Activated naive CD4-positive, alpha-beta T cell treated with anti-CD3 and anti-CD28 coated beads, Interleukin-2, amount 50 U/mL, for 24 hours (primary cell): ENCODE measurements around the gene TOP3B.

Source experiments
- H3K27ac Mint-ChIP-seq: one replicate; pipeline ENCODE4 v1.8.0; 2021; ENCODE audit warnings: mild to moderate bottlenecking, mixed read lengths
- H3K27me3 Mint-ChIP-seq: one replicate; pipeline ENCODE4 v1.8.0; 2021; ENCODE audit warnings: mixed read lengths
- H3K36me3 Mint-ChIP-seq: one replicate; pipeline ENCODE4 v1.8.0; 2021; ENCODE audit warnings: mixed read lengths
- H3K4me1 Mint-ChIP-seq: one replicate; pipeline ENCODE4 v1.8.0; 2021; ENCODE audit warnings: mixed read lengths
- H3K4me3 Mint-ChIP-seq: one replicate; pipeline ENCODE4 v1.8.0; 2021; ENCODE audit warnings: mild to moderate bottlenecking, mixed read lengths
- H3K9me3 Mint-ChIP-seq: one replicate; pipeline ENCODE4 v1.8.0; 2021; ENCODE audit warnings: mixed read lengths

Gene TOP3B, protein sequence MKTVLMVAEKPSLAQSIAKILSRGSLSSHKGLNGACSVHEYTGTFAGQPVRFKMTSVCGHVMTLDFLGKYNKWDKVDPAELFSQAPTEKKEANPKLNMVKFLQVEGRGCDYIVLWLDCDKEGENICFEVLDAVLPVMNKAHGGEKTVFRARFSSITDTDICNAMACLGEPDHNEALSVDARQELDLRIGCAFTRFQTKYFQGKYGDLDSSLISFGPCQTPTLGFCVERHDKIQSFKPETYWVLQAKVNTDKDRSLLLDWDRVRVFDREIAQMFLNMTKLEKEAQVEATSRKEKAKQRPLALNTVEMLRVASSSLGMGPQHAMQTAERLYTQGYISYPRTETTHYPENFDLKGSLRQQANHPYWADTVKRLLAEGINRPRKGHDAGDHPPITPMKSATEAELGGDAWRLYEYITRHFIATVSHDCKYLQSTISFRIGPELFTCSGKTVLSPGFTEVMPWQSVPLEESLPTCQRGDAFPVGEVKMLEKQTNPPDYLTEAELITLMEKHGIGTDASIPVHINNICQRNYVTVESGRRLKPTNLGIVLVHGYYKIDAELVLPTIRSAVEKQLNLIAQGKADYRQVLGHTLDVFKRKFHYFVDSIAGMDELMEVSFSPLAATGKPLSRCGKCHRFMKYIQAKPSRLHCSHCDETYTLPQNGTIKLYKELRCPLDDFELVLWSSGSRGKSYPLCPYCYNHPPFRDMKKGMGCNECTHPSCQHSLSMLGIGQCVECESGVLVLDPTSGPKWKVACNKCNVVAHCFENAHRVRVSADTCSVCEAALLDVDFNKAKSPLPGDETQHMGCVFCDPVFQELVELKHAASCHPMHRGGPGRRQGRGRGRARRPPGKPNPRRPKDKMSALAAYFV

DNA sequence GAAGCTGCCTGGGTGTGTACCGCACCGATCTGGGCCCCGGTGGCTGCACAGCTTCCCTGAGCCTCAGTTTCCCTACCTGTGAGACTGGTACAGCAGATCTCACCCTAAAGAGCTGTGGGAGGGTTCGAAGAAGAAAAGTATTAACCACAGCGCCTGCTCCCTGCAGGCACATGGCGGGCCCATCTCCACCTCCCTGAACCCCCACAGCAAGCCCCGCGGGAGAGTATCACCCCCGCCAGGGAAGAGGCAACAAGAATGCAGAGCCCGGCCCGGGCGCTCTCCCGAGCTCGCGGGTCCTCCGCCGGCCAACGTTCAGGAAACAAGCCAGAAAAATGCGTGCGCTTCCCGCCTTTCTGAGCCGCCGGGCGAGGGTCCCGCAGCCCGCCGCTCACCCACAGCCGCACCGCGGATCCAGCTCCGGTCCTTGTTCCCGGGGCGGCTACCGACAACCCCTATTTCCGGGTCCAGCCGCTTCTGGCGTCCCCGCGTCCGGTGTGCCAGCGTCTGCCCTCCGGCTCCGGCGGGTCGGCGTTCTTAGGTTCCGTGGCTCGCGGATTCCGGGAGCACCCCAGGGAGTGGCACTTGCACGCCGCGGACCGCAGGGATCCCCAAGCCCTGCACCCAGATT, at the start of gene TOP3B:
TOP3B (minus strand) TSS at position 450 of the 628 bp plus-strand sequence. CDS start 7,078 bp downstream, outside the sequence.
- Mint-ChIP-seq H3K27me3 (no peaks in the 10 kb centered on the region), H3K4me1 (peaks cover 40% of the 10 kb centered on the region), H3K36me3 (no peaks in the 10 kb centered on the region)

DNA sequence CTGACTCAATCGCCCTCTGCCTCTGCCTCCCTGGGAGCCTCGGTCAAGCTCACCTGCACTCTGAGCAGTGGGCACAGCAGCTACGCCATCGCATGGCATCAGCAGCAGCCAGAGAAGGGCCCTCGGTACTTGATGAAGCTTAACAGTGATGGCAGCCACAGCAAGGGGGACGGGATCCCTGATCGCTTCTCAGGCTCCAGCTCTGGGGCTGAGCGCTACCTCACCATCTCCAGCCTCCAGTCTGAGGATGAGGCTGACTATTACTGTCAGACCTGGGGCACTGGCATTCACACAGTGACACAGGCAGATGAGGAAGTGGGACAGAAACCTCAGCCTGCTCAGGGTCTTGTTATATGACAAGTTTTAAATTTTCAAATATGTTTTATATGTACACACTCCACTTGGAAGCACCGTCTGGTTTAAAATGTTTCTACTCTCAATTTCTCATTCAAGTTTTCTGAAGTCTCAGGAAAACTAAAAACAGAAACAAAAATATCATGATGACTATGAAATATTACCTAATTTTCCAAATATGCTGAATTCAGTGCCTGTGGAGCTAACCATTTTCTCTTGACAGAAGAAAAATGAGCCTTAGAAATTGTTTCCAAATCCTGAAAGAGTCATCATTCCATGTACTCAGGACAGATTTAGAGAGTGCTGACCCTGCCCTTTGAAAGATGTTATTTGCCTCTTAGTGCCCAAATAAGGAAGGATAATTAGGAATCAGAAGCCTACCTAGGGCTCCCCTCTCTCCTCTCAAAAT, 48.8 kb upstream of the TOP3B start:
- no peaks in the 10 kb centered on the region for H3K27me3 Mint-ChIP-seq
- H3K4me3 Mint-ChIP-seq = no peak overlapping the region
- no peaks in the 10 kb centered on the region for H3K4me1 Mint-ChIP-seq
- H3K27ac Mint-ChIP-seq = no peak overlapping the region
- H3K36me3 Mint-ChIP-seq = no peaks in the 10 kb centered on the region
- no peaks in the 10 kb centered on the region for H3K9me3 Mint-ChIP-seq

More for the DNA sequence above, at the start of gene TOP3B:
- Mint-ChIP-seq H3K9me3 (no peaks in the 10 kb centered on the region), H3K4me3 (peak within 1 kb of the TSS; percentile 91), H3K27ac (peak within 1 kb of the TSS; percentile 83)

DNA sequence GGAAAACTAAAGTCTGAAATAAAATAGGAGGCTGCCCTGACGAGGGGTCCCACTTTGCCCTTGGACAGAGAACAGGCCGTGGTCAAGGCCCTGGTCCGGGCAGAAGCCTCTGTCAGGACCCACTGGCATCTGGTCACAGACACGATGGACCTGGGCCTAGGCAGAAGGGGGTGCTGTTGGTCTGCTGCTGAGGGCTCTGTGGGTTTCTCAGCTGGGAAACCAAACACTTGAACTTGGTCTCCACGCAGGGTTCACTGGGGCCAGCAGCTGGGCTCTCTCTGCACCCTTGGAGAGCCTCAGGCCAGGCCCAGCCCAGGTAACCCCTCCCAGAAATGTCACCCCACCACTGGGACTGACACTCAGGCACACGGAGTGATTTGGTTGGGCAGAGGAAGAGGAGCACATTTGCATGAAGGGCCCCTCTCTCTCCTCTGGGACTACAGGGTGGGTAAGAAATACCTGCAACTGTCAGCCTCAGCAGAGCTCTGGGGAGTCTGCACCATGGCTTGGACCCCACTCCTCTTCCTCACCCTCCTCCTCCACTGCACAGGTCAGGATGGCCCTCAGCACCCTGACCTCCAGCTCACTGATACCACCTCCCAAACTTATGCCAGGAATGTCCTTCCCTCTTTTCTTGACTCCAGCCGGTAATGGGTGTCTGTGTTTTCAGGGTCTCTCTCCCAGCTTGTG, 48.1 kb upstream of the TOP3B start:
- Mint-ChIP-seq H3K9me3 (no peaks in the 10 kb centered on the region), H3K27me3 (no peaks in the 10 kb centered on the region), H3K36me3 (no peaks in the 10 kb centered on the region), H3K4me1 (no peaks in the 10 kb centered on the region), H3K4me3 (no peak overlapping the region), H3K27ac (no peak overlapping the region)

DNA sequence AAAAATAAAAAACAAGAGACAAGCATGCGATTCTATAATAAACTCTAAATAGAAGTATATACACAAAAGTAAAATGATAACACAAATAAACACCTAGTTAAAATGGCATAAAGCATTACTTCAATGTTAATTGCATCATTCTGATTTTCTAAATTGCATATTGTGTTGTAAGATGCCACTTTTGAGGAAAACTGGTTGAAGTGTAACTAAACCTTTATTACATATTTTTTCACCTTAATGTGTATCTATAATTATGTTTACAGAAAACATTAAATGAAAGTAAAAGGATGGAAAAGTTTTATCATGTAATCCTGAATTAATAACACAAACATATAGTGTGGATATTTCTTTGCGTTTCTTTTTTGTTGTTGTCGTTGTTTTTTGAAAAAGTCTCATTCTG, 45.4 kb upstream of the TOP3B start:
- H3K27me3 Mint-ChIP-seq = no peaks in the 10 kb centered on the region
- H3K9me3 Mint-ChIP-seq = no peaks in the 10 kb centered on the region
- H3K4me1 Mint-ChIP-seq = no peaks in the 10 kb centered on the region
- no peaks in the 10 kb centered on the region for H3K36me3 Mint-ChIP-seq
- H3K4me3 Mint-ChIP-seq = no peak overlapping the region
- no peak overlapping the region for H3K27ac Mint-ChIP-seq

DNA sequence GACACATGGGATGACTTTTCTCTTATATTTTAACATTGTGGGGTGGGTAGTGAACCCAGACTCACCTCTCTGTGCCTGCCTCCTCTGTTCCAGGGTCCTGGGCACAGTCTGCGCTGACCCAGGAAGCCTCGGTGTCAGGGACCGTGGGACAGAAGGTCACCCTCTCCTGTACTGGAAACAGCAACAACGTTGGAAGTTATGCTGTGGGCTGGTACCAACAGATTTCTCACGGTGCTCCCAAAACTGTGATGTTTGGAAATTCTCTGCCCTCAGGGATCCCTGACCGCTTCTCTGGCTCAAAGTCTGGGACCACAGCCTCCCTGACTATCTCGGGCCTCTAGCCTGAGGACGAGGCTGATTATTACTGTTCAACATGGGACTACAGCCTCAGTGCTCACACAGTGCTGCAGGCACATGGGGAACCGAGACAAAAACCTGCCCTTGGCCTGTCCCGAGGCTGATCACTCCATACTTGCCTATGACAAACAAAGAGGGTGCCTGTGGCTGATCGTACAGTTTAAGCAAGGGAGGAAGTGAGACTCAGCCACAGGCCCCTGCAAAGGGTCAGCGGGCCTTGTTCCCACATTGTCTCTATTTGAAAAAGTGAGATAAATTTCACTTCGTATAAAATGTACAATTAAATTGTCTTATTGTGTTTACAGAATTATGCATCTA, 43.7 kb upstream of the TOP3B start:
- H3K36me3 Mint-ChIP-seq = no peaks in the 10 kb centered on the region
- no peaks in the 10 kb centered on the region for H3K27me3 Mint-ChIP-seq
- no peaks in the 10 kb centered on the region for H3K9me3 Mint-ChIP-seq
- H3K4me1 Mint-ChIP-seq = no peaks in the 10 kb centered on the region
- no peak overlapping the region for H3K27ac Mint-ChIP-seq
- H3K4me3 Mint-ChIP-seq = no peak overlapping the region

DNA sequence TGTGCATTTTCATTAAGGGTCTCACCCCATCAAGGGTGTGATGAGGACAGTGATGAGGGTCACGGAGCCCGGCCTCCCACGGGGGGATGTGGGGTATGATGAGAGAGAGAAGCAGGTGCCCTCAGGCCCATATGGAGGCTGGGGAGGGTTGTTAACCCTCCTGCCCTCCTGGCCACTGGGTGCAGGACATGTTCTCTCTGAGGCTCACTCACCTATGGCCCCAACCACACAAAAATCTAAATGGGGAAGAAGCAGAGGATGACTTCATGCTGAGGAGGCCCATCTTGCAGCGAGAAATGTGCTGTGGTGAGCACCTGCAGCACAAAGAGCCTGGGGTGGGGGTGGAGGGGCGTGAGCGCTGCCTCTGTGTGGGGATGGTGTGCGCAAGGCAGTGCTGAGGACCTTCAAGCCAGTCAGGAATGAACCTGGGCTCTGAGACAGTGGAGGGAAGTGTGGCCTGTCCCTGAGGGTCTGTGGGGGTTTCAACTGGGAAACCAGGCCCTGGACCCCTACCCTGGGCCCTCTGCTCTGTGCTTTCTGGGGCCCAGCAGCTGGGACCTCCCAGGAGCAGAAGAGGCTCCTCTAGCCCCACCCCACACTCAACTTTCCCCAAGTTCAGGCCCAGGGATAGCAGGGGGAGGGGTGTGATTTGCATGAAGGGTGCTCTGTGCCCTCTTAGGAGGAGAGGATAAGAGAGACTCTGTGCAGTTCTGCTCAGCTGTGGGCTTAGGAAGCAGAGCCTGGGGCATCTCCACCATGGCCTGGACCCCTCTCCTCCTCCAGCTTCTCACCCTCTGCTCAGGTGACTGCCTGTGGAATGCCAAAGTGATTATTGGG, 43.0 kb upstream of the TOP3B start:
- no peaks in the 10 kb centered on the region for H3K27me3 Mint-ChIP-seq
- H3K4me3 Mint-ChIP-seq = no peak overlapping the region
- H3K9me3 Mint-ChIP-seq = no peaks in the 10 kb centered on the region
- H3K4me1 Mint-ChIP-seq = no peaks in the 10 kb centered on the region
- no peaks in the 10 kb centered on the region for H3K36me3 Mint-ChIP-seq
- H3K27ac Mint-ChIP-seq = no peak overlapping the region

DNA sequence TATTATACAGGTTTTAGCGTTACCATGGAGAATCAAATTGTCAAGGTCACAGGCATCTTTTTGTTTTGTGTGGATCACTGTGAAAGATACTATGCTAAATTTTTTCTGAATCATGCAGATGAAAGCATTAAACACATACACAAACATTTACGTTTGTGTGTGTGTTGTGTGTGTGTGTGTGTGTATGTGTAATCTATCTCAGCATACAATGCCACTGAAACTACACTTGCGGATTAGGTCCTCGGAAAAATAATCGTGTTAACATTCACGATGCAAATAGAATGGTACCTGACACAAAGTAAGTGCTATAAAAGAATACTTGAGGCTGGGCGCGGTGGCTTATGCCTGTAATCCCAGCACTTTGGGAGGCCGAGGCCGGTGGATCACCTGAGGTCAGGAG, 41.9 kb upstream of the TOP3B start:
- Mint-ChIP-seq H3K9me3 (no peaks in the 10 kb centered on the region), H3K4me1 (no peaks in the 10 kb centered on the region), H3K27me3 (no peaks in the 10 kb centered on the region), H3K27ac (no peak overlapping the region), H3K36me3 (no peaks in the 10 kb centered on the region), H3K4me3 (no peak overlapping the region)

DNA sequence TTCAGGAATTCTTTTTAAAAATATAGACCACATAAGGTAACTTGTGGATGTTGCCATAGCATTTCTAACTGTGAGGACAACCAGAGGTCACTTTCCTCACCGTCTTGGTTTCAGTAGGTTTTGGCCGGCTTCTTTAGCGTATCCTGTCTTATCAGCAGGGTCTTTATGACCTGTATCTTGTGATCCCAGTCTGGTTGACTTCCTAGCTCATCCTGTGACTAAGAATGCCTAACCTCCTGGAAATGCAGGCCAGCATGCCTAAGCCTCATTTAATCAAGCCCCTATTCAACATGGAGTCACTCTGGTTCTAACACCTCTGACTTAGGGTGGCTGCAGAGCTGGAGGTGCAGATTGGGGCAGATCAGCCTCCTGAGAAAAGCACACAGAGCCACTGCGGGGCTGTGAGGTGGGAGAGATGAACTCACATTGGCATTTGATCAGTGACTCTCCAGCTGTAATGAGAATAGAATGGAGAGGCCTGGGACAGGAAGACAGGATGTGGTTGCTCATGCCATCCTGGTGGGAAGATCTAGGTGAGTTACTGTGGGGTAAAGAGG, 41.1 kb upstream of the TOP3B start:
- Mint-ChIP-seq H3K27me3 (no peaks in the 10 kb centered on the region), H3K9me3 (no peaks in the 10 kb centered on the region), H3K4me1 (no peaks in the 10 kb centered on the region), H3K36me3 (no peaks in the 10 kb centered on the region), H3K27ac (no peak overlapping the region), H3K4me3 (no peak overlapping the region)

DNA sequence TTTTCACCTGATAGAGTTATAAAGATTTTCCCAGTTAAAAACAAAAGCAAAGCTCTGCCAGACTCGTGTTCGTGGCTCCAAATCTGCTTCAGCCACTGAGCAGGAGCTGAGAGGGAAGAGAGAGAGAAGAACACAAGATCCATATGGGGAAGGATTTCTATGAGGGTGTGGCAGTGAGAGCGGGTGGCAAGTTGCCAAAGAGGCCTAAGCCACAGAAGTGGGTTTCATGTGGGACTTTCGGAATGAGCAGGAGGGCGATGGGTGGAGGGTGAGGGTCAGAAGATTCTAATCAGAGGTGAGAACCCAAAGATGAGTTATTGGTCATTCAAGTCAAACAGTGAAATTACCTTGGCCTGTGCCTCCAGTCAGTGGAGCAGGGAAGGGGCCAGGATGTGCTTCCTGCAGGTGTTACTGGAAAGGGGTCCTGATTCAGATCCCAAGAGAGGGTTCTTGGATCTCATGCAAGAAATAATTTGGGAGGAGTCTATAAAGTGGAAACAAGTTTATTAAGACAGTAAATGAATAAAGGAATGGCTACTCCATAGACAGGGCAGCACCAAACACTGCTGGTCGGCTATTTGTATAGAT, 40.5 kb upstream of the TOP3B start:
- peaks cover 3% of the 10 kb centered on the region for H3K27me3 Mint-ChIP-seq
- no peaks in the 10 kb centered on the region for H3K9me3 Mint-ChIP-seq
- H3K4me1 Mint-ChIP-seq = no peaks in the 10 kb centered on the region
- H3K36me3 Mint-ChIP-seq = peaks cover 2% of the 10 kb centered on the region
- no peak overlapping the region for H3K4me3 Mint-ChIP-seq
- H3K27ac Mint-ChIP-seq = no peak overlapping the region

DNA sequence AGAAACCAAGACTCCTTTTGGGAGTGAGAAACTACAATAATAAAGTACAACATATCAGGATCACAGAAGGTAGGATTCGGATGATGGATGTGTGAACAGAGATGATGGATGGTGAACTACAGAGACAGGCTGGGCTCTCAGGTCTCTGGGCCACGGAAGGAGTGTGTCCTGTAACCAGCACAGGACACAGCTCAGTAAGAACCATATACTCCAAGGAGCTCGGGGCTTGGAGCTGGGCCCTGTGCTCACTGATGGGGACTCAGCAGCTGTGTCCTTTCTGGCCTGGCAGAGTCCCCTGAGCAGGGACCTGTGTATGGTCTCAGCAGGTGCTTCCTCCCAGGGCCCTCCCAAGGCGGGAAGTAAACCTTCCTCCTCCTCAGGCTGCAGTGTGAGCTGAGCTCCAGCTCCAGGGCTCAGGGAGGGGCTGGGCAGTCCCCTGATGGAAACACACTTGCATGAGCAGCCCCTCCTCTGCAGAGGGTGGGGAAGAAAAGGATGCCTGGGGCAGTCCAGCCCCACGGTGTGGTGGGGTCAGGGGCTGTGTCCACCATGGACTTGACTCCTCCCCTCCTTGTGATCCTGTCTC, 39.8 kb upstream of the TOP3B start:
- peaks cover 2% of the 10 kb centered on the region for H3K36me3 Mint-ChIP-seq
- H3K27me3 Mint-ChIP-seq = peaks cover 4% of the 10 kb centered on the region
- H3K9me3 Mint-ChIP-seq = no peaks in the 10 kb centered on the region
- no peak overlapping the region for H3K4me3 Mint-ChIP-seq
- no peak overlapping the region for H3K27ac Mint-ChIP-seq
- H3K4me1 Mint-ChIP-seq = no peaks in the 10 kb centered on the region

DNA sequence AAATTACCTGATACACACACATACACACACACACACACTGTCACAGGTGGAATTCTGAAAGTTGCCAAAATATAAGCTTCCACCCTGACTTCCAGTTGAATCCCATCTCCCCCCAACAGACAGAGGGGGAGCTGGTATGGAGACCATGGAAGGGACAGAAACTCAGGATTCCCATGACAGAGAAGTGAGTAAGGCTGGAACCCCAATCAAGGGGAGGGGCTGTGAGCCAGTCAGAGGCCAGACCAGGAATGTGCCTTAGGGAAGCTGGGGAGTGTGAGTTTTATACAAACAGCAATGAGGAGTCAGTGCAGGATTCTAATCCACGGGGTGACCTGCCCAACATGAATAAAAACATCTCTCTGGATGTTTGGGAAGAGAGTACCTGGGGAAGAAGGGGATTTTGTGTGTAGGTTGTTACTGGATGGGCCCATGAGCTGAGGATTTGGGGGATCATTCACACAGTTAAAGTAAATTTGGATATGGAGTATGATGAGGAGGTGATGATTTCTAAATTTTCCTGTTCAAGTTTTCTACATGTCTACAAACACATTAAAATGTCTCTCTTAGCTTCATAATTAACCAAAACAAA, 38.7 kb upstream of the TOP3B start:
- Mint-ChIP-seq H3K4me3 (no peak overlapping the region), H3K9me3 (no peaks in the 10 kb centered on the region), H3K4me1 (no peaks in the 10 kb centered on the region), H3K27me3 (peaks cover 4% of the 10 kb centered on the region), H3K27ac (no peak overlapping the region), H3K36me3 (peaks cover 2% of the 10 kb centered on the region)

DNA sequence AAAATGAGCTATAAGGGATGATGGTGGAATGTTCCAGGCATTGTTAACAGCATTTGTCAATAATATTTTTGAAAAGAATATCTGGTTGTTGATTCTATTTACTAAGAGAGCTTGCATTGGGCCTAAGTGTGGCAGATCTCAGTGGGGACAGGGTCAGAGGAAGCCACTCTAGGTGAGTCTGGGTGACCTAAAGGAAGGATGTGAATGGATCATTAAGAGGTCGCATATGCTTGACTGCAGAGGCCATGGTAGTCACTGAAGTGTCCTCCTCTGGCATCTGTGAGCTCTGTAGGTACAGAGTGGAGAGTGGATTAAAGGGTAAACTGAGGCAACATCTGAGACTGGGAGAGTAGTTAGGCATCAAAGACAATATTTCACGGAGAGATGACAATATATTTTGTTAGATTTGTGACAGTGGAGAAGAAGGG, 37.9 kb upstream of the TOP3B start:
- H3K27ac Mint-ChIP-seq = no peak overlapping the region
- H3K4me1 Mint-ChIP-seq = no peaks in the 10 kb centered on the region
- peaks cover 4% of the 10 kb centered on the region for H3K27me3 Mint-ChIP-seq
- H3K36me3 Mint-ChIP-seq = peaks cover 2% of the 10 kb centered on the region
- no peak overlapping the region for H3K4me3 Mint-ChIP-seq
- H3K9me3 Mint-ChIP-seq = no peaks in the 10 kb centered on the region
